Middle frontal gyrus (tissue), 1 donor: ENCODE data around the gene KCNC1.
A peak's percentile ranks its signal among the peaks of the same experiment; 100 is the strongest.

Experiments
- DNase-seq: peaks from one replicate; pipeline ENCODE4 v3.0.0-alpha.2; 2015; ENCODE audit warnings: low spot score; ENCODE audit errors: extremely low spot score

The KCNC1 gene

GRCh38 chr11:17752144-17752543, 17.6 kb downstream of the KCNC1 start:
- DNase-seq: no peak

- DNase-seq: no peak
Observed at GRCh38 chr11:17753153-17753552, 18.6 kb downstream of the KCNC1 start.

DNA sequence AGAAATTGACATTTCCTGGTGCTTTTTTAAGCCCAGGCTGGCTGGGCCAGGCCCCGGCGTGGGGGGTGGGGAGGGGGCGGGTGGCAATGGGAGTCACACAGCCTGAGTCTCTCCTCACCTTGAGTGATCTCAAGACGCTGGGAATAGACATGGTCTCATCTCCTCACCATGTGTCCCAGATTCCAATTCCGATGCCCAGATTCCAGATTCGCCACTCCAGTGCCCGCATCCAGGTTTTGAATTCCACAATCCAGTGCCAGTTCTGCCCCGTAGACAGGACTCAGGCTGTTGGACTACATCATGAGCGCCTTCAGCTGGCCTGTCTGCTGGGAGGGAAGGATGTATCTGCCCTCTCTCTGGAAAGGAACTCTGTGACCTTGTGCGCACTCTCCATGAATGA, 19.1 kb downstream of the KCNC1 start:
- no peak for DNase-seq

DNA sequence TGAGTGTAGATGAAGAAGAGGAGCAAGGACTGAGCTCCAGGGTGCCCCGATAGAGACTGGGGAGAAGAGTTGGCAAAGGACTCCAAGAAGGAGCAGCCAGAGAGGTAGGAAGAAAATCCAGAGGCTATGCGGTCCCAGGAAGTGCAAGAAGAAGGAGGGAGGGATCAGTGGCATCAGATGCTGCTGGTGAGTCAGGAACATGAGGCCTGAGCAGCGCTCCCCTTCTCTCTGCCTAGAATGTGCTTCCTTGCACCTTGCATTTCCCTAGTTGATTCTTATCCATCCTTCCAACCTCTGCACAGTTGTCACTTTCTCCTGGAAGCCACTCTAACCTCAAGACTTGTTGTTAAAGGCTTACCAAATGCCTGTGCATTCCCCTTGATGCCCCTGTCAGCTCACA, 21.3 kb downstream of the KCNC1 start:
- no peak for DNase-seq

DNA sequence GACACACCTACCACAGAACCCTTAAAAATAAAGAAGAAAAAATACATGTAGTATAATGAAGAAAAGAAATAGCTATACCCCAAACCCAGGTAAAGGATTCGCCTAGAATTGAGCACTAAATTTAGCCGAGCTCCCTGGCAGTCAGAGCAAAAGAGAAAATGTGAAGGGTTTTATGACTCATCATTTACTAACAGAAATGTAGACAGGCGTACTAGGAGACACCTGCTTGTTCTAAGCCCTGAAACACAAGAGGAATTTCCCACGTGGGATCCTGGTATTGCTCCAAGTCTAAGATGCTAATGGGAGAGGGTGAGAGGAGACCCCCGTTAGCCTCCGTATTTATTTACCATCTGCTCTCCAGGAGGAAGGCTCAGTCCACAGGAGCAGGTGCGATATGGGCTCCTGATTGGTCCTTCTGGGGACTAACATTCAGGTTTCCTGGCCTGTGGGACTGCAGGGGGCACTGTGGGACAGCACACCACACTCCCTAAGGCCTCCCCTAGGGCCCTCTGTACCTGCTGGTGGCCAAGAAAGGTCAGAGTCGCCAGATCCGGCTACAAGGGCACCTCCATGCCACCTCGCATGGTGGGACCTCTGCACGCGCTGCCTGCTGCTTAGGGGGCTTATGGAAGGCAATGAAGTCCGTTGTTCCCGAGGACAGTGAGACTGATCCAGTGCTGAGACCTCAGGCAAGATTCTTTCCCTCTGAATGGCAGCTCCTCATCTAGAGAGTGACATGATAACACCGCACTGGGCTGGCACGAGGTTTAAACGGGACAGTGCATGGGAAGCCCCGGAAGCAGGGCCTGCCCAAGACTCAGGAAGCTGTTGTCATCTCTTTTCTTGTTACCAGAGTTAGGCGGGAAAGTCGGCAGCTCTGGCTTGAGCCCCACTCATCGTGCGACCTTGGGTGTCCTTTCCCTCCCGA, 25.8 kb downstream of the KCNC1 start:
- DNase-seq: no peak

- DNase-seq: no peak
Observed at GRCh38 chr11:17762309-17762974, 27.9 kb downstream of the KCNC1 start.

DNA sequence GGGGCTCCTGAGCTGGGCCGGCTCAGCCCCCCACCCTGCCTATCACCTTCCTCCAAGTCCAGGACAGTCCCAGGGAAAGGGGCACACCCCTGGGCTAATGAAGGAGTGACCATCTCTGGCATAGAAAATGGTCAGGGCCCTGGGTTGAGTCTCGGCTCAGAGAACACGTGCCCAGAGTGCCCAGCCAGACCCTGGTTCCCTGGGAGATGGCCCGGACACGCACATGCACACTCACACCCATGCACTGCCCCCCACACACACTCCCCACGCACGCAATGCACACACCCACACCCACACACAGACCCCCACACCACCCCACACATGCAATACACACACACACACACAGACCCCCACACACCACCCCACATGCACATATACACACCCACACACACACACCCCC, 28.7 kb downstream of the KCNC1 start:
- no peak for DNase-seq

- no peak for DNase-seq
Observed at GRCh38 chr11:17763703-17764102, 29.1 kb downstream of the KCNC1 start.

DNA sequence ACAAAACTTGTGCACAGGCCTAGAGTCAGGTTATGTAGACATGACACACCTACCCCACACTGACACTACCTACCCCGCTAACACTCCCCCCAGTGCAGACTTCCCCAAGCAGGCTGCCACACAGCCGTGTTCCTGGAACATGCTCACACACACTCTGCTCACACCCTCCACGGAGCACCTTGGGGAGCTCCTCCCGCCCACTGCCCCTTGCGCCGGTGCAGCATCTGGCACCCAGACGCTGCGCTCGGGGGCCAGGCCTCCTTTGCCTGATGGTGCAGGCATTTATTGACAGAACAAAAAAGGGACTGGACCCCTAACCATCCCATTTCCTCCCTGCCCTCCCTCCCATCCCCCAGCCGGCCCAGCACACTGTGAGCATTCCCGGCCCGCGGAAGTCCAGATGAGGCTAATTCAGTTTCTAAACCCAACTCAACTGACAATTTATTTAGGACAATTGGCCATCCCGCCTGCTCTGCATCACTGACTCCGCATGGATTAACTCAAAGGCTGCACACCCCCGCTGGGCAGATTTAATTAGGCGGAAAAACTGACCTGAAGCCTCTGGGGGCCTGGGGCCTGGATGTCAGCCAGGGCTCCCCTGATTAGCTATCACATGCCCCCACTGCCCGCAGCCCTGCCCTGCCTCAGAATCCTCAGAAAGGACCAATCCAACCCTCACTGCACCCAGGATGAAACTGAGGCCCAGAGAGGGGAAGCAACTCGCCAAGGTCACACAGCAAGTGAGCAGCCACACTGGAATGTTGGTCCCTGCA, 30.1 kb downstream of the KCNC1 start:
- no peak for DNase-seq

DNA sequence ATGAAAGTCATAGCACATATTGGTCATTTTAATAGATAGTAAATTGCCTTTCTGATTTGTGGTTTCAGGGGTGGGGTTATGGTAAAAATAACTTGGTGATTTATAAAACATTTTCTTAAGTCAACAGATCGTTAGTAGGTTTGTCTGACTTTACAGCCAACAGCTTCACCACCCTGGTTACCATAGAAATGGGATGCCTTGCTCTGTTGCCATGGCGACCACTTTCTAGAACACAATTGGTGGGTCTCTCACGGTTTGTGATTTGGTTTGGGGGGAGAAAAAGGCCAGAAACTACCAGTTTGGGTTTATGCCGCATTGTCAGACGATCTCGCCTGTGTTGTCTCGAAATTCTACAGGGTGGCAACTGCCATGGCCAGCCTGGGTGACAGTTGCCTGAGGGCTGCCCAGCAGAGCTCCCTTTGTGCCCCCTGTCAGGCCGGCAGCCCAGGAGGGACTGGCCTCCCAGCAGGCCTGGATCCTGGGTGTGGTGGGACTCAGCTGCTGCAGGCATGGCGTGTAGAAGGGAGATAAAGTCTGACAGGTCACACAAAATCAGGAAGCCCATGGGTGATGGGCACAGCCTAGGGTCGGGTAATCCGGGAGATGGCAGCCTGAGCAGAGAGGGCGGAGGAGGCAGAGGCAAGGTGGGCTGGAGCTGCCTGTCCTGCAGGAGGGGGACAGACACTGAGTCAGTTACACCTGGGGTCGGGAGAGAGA, 30.9 kb downstream of the KCNC1 start:
- peak; percentile 29 for DNase-seq

DNA sequence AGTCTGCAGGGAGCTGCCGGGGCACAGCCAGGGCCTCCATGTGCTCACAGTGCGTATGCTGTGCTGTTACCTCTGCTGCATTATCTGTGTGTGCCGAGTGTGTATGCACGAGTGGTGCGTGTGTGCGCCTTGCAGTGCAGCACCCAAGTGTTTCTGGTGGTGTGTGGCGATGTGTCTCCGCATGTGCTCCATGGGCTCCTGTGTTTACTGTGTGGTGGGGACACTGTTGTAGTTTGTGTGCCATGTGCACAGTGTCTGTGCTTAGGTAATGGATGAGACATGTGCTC, 31.4 kb downstream of the KCNC1 start:
- DNase-seq: no peak

DNA sequence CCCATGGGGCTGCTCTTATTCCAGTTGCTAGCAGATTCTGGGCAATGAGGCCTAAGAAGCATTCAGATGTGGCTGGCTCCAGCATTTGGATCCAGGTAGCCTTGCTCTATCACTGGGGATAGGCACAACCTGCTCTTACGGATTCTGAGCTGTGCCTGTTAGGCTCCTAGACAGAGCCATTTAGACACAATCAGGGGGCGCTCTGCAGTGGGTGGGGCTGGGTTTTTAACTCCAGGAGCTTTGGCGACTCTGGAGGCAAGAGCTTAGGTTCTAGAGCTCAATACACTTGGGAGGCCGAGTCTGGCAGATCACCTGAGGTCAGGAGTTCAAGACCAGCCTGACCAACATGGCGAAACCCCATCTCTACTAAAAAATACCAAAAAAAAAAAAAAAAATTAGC, 32.0 kb downstream of the KCNC1 start:
- DNase-seq: no peak

- DNase-seq: no peak
Observed at GRCh38 chr11:17767301-17767885, 32.8 kb downstream of the KCNC1 start.

DNA sequence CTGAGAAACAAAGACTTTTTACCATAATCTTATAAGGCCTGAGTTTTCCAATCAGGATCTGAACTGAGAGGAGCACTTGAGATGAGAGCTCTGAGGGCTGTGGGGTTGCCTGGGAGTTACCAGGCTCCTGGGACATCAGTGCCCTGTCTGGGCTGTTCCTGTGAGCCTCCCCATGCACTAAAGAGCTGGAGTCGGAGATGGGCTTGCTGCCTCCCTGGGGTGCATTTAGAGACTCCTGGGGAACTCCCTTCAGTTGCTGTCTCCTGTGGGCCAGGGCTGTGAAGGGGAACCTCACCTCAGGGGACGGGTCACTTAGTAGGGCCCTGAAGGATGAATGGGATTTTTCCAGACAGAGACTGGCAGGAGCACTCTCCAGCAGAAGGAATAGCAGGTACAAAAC, 33.3 kb downstream of the KCNC1 start:
- no peak for DNase-seq

- DNase-seq: no peak
Observed at GRCh38 chr11:17768547-17768946, 34.0 kb downstream of the KCNC1 start.

DNA sequence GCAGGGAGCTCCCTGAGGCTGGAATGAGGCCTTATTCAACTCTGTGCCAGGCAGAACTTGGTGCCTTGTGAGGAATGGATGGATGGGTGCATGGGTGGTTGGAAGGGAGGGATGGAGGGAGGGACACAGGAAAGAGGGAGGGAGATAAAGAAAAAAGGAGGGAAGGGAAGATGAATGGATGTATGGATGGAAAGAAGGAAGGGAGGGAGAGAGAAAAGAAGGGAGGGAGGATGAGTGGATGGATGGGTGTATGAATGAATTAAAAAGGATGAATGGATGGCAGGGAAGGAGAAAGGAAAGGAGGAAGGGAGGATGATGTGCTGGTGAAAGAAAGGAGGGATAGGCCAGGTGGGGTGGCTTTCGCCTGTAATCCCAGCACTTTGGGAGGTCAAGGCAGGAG, 34.6 kb downstream of the KCNC1 start:
- DNase-seq: no peak

- no peak for DNase-seq
Observed at GRCh38 chr11:17770048-17770652, 35.6 kb downstream of the KCNC1 start.

DNA sequence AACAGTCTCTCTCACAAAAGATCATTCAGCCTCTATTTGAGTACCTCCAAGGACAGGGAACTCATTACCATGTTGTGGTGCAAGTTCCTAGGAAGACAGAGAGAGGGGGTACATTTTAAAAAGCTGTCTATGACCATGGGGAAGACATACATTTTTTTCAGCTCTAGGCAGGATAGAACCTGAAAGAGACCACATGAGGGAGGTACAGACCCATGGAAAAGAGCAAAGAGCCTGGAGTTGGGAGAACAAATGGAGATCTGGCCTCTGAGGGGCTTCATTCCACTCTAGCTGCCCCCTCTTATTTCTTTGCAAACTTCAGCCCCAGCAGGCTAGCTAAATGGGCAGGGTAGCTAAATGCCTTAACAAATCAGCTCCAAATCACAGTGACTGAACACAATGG, 36.3 kb downstream of the KCNC1 start:
- no peak for DNase-seq

DNA sequence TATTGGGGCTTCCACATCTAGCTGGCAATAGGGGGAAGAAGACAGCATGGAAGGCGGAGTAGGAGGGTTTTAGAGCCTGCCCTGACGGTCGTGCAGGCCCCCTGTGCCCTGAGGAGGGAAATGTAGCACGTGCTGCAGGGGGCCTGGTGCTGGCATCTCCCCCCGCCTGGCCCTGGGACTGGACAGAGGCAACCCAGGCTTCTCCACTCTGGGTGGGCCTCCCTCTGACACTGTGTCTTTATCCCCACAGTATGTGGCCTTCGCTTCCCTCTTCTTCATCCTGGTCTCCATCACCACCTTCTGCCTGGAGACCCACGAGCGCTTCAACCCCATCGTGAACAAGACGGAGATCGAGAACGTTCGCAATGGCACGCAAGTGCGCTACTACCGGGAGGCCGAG, 36.8 kb downstream of the KCNC1 start:
- DNase-seq: no peak

GRCh38 chr11:17771841-17772401, 37.3 kb downstream of the KCNC1 start:
- DNase-seq: no peak
